CD14-positive monocyte (primary cell): ENCODE data around the gene CDYL2. TPM values are rescaled to one million over a fixed set of nuclear protein-coding genes. Genes with fewer than 3 reads are reported as not detected.

Experiments used
- DNase-seq, 3 donors: peaks; one replicate each; pipeline ENCODE4 v3.0.0-alpha.2; 2011 to 2022
- H2AFZ ChIP-seq: 2 replicates; pipeline ENCODE4 v1.6.0; 2012; ENCODE audit warnings: mild to moderate bottlenecking, low read depth, low read length, inconsistent platforms; ENCODE audit not compliant: insufficient read depth, poor library complexity, severe bottlenecking
- H3K27ac ChIP-seq, 2 donors: 1 replicate in 1 of 2; 2 replicates in 1 of 2; pipeline ENCODE4 v1.5.1; 2012 to 2013; ENCODE audit warnings: low read length in 2 of 2, control low read depth in 1 of 2, inconsistent platforms in 1 of 2, low read depth in 1 of 2, mild to moderate bottlenecking in 1 of 2
- H3K27me3 ChIP-seq, 2 donors: one replicate each; pipeline versions ENCODE4 v1.6.0 to v1.6.1; 2011 to 2013; ENCODE audit warnings: low read length in 2 of 2; ENCODE audit not compliant: control insufficient read depth in 2 of 2, insufficient read depth in 2 of 2
- H3K36me3 ChIP-seq, 2 donors: replicated peaks in 1 of 2; 1 replicate in 1 of 2; 2 replicates in 1 of 2; pipeline versions ENCODE4 v1.5.1 to v1.6.1; 2012 to 2013; ENCODE audit warnings: low read length in 2 of 2, control low read depth in 1 of 2, inconsistent platforms in 1 of 2, mild to moderate bottlenecking in 1 of 2; ENCODE audit not compliant: insufficient read depth in 2 of 2, control insufficient read depth in 1 of 2
- H3K4me1 ChIP-seq, 2 donors: 1 replicate in 1 of 2; 2 replicates in 1 of 2; pipeline versions ENCODE4 v1.5.1 to v1.6.1; 2012 to 2013; ENCODE audit warnings: low read length in 2 of 2, control low read depth in 1 of 2, inconsistent platforms in 1 of 2, mild to moderate bottlenecking in 1 of 2, moderate library complexity in 1 of 2; ENCODE audit not compliant: insufficient read depth in 2 of 2, control insufficient read depth in 1 of 2
- H3K4me2 ChIP-seq: replicated peaks from 2 replicates; pipeline ENCODE3; 2012; ENCODE audit warnings: low read length, moderate library complexity, mild to moderate bottlenecking; ENCODE audit not compliant: poor library complexity, severe bottlenecking; ENCODE audit errors: extremely low read depth
- H3K4me3 ChIP-seq, 3 experiments: fragments of 200-600 bp in 1 of 3; sonication (generic) in 1 of 3; replicated peaks in 1 of 3; 1 replicate in 2 of 3; 2 replicates in 1 of 3; pipeline ENCODE4 v1.5.1; 2011 to 2013; ENCODE audit warnings: low read length in 3 of 3, mild to moderate bottlenecking in 3 of 3, control low read depth in 2 of 3, low read depth in 2 of 3, inconsistent platforms in 1 of 3, moderate library complexity in 1 of 3
- H3K79me2 ChIP-seq: 2 replicates; pipeline ENCODE4 v1.6.0; 2012; ENCODE audit warnings: mild to moderate bottlenecking, control low read depth, inconsistent platforms, low read length, moderate library complexity; ENCODE audit not compliant: insufficient read depth
- H3K9ac ChIP-seq: 2 replicates; pipeline ENCODE4 v1.6.0; 2017; ENCODE audit warnings: low read length, mild to moderate bottlenecking; ENCODE audit not compliant: insufficient read depth, poor library complexity, severe bottlenecking
- H3K9me3 ChIP-seq, 2 donors: replicated peaks in 1 of 2; 1 replicate in 1 of 2; 2 replicates in 1 of 2; pipeline versions ENCODE4 v1.5.1 to v1.6.1; 2012 to 2013; ENCODE audit warnings: low read length in 2 of 2, control low read depth in 1 of 2; ENCODE audit not compliant: control insufficient read depth in 1 of 2, insufficient read depth in 1 of 2
- H4K20me1 ChIP-seq: 2 replicates; pipeline ENCODE4 v1.6.0; 2012; ENCODE audit warnings: mild to moderate bottlenecking, low read length, control low read depth, moderate library complexity; ENCODE audit not compliant: insufficient read depth
- H3K27ac Mint-ChIP-seq, 7 donors: one replicate each; pipeline ENCODE4 v1.8.0; 2020; ENCODE audit warnings: mild to moderate bottlenecking in 7 of 7, mixed read lengths in 7 of 7, moderate library complexity in 6 of 7, inconsistent platforms in 2 of 7
- H3K27me3 Mint-ChIP-seq, 3 donors: one replicate each; pipeline ENCODE4 v1.8.0; 2021 to 2022; ENCODE audit warnings: low read depth in 3 of 3, mild to moderate bottlenecking in 3 of 3, mixed read lengths in 3 of 3, moderate library complexity in 3 of 3, inconsistent platforms in 1 of 3
- H3K36me3 Mint-ChIP-seq, 2 donors: one replicate each; pipeline ENCODE4 v1.8.0; 2020; ENCODE audit warnings: mixed read lengths in 2 of 2, inconsistent platforms in 1 of 2, mild to moderate bottlenecking in 1 of 2
- H3K4me1 Mint-ChIP-seq: one replicate; pipeline ENCODE4 v1.8.0; 2020; ENCODE audit warnings: mild to moderate bottlenecking, mixed read lengths
- H3K4me3 Mint-ChIP-seq, 2 donors: one replicate each; pipeline ENCODE4 v1.8.0; 2020; ENCODE audit warnings: mild to moderate bottlenecking in 2 of 2, mixed read lengths in 2 of 2, moderate library complexity in 1 of 2
- H3K9me3 Mint-ChIP-seq, 7 donors: one replicate each; pipeline ENCODE4 v1.8.0; 2020 to 2022; ENCODE audit warnings: mixed read lengths in 7 of 7, mild to moderate bottlenecking in 6 of 7, moderate library complexity in 6 of 7, inconsistent platforms in 2 of 7
- WGBS: methylation state at CpG from one replicate; pipeline ENCODE4 v1.1.5; 2013; ENCODE audit warnings: missing lambda C conversion rate; ENCODE audit not compliant: insufficient coverage; 5-methylcytosine and 5-hydroxymethylcytosine counted together
- intact Hi-C, 2 donors: fragments of 100-400 bp; cut with micrococcal nuclease; formaldehyde crosslinking; loops; one replicate each; pipeline versions ENCODE4 v1.15.0 to v1.15.1; 2023
- polyA plus RNA-seq, 3 donors: library from polyadenylated mRNA; depleted of rRNA in 1 of 3; unstranded in 2 of 3; stranded (reverse) in 1 of 3; fragments of 300-500 nt in 2 of 3; fragments of >200 nt in 1 of 3; fragmentation: Illumina TruSeq in 2 of 3; gene quantifications; 1 replicate in 2 of 3; 2 replicates in 1 of 3; pipeline ENCODE4 v1.2.3, GENCODE V29; 2012 to 2021
- TF ChIP-seq, protein P1 (sequence below): fragments of 200-600 bp; IDR thresholded peaks from one replicate; pipeline ENCODE4 v1.8.0; 2022; ENCODE audit warnings: antibody characterized with exemption, mild to moderate bottlenecking

Gene CDYL2
- polyA plus RNA-seq, 3 donors, result 0.42 to 2.6 (median 0.93) TPM

DNA sequence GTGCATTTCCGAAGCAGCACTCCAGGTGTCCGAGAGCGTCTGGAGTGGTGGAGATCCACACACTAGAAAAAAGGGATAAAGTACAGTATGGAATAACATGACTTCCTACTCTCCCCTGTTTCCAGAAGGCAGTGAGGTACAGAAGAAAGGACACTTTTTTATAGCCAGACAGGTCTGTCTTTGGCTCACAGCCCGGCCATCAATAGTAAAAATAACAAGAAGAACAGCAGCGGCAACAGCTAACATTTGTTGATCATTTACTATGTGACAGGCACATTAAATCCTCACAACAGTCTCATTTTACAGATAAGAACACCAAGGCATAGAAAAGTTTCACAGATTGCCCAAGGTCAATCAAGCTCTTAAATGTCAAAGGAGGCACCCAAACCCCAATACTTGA, 247.4 kb downstream of the CDYL2 start:
- WGBS, result 100% methylated on average over 2 of the region's 5 CpGs
- Histone ChIP-seq H3K4me1 (peaks cover 0 to 4% of the 10 kb centered on the region in 2 donors), H3K27ac (no peak overlapping the region), H3K27me3 (no peaks in the 10 kb centered on the region), H2AFZ (no peak overlapping the region), H3K9me3 (no peaks in the 10 kb centered on the region), H4K20me1 (no peaks in the 10 kb centered on the region), H3K9ac (no peak overlapping the region), H3K4me3 (no peak overlapping the region), H3K79me2 (no peaks in the 10 kb centered on the region), H3K4me2 (no peak overlapping the region), H3K36me3 (no peaks in the 10 kb centered on the region)
- Mint-ChIP-seq H3K4me1 (peaks cover 11% of the 10 kb centered on the region), H3K27ac (no peak overlapping the region), H3K4me3 (no peak overlapping the region), H3K36me3 (no peaks in the 10 kb centered on the region), H3K27me3 (peaks cover 2% of the 10 kb centered on the region in 3 donors), H3K9me3 (no peaks in the 10 kb centered on the region)
- TF ChIP-seq, protein P1, sequence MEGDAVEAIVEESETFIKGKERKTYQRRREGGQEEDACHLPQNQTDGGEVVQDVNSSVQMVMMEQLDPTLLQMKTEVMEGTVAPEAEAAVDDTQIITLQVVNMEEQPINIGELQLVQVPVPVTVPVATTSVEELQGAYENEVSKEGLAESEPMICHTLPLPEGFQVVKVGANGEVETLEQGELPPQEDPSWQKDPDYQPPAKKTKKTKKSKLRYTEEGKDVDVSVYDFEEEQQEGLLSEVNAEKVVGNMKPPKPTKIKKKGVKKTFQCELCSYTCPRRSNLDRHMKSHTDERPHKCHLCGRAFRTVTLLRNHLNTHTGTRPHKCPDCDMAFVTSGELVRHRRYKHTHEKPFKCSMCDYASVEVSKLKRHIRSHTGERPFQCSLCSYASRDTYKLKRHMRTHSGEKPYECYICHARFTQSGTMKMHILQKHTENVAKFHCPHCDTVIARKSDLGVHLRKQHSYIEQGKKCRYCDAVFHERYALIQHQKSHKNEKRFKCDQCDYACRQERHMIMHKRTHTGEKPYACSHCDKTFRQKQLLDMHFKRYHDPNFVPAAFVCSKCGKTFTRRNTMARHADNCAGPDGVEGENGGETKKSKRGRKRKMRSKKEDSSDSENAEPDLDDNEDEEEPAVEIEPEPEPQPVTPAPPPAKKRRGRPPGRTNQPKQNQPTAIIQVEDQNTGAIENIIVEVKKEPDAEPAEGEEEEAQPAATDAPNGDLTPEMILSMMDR, result no peak
- intact Hi-C loops, result no loop called here
- no peak for DNase-seq

DNA sequence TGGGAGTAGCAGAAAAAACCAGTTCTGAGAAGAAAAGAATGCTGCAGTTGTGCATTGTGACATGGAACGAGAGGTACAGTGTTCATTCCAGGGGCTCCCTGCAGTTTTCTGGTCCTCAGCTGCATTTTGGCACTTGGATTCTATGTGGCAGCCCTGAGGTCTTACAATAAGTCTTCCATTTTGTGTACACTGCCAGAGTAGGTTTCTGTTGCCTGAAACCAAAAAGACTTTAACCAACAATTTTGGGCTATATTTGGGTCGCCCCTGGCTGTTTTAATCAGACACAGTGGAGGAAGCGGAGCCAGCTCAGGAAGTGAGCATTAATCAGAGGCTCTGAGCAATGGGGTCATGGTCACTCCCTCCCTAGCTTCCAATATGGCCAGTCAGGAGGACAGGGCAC, 247.9 kb downstream of the CDYL2 start:
- no peak overlapping the region for H2AFZ ChIP-seq
- Mint-ChIP-seq H3K27ac (no peak overlapping the region), H3K4me1 (peaks cover 13% of the 10 kb centered on the region), H3K27me3 (peaks cover 0 to 2% (median 2%) of the 10 kb centered on the region in 3 donors), H3K4me3 (no peak overlapping the region), H3K9me3 (no peaks in the 10 kb centered on the region), H3K36me3 (no peaks in the 10 kb centered on the region)
- H3K4me1 ChIP-seq, result peaks cover 0 to 4% of the 10 kb centered on the region in 2 donors
- H3K9ac ChIP-seq, result no peak overlapping the region
- H3K79me2 ChIP-seq, result no peaks in the 10 kb centered on the region
- H3K4me2 ChIP-seq, result no peak overlapping the region
- no peaks in the 10 kb centered on the region for H3K9me3 ChIP-seq
- intact Hi-C loops, result no loop called here
- H3K27me3 ChIP-seq, result no peaks in the 10 kb centered on the region
- H3K4me3 ChIP-seq, result no peak overlapping the region
- TF ChIP-seq, protein P1, result no peak
- no peak overlapping the region for H3K27ac ChIP-seq
- H3K36me3 ChIP-seq, result no peaks in the 10 kb centered on the region
- no peaks in the 10 kb centered on the region for H4K20me1 ChIP-seq
- 58% methylated on average over 3 of the region's 3 CpGs for WGBS
- DNase-seq, result no peak
